Spleen (tissue), 11 donors: ENCODE measurements around the gene PRCD. TPM values are rescaled to one million over a fixed set of nuclear protein-coding genes. Genes with fewer than 3 reads are reported as not detected.

Experiments
- DNase-seq: peaks from one replicate; pipeline ENCODE4 v3.0.0-alpha.2; 2020
- H3K27ac ChIP-seq, 8 donors: fragments of 200-600 bp; sonication (generic) in 7 of 8; 1 replicate in 4 of 8; 2 replicates in 4 of 8; pipeline versions ENCODE4 v1.5.0 to v1.8.0; 2016 to 2021; ENCODE audit warnings: inconsistent platforms in 4 of 8, mild to moderate bottlenecking in 4 of 8, moderate library complexity in 1 of 8
- H3K27me3 ChIP-seq, 7 donors: fragments of 200-600 bp; sonication (generic) in 6 of 7; replicated peaks in 1 of 7; 1 replicate in 4 of 7; 2 replicates in 3 of 7; pipeline versions ENCODE4 v1.5.0 to v1.8.0; 2016 to 2021; ENCODE audit warnings: inconsistent platforms in 3 of 7, mild to moderate bottlenecking in 1 of 7
- H3K36me3 ChIP-seq, 6 donors: fragments of 200-600 bp; sonication (generic) in 5 of 6; 1 replicate in 4 of 6; 2 replicates in 2 of 6; pipeline versions ENCODE4 v1.5.0 to v1.8.0; 2016 to 2021; ENCODE audit warnings: inconsistent platforms in 2 of 6
- H3K4me1 ChIP-seq, 6 donors: fragments of 200-600 bp; sonication (generic) in 5 of 6; 1 replicate in 3 of 6; 2 replicates in 3 of 6; pipeline versions ENCODE4 v1.5.0 to v1.8.0; 2016 to 2021; ENCODE audit warnings: inconsistent platforms in 3 of 6
- H3K4me3 ChIP-seq, 8 donors: fragments of 200-600 bp; sonication (generic) in 7 of 8; 1 replicate in 4 of 8; 2 replicates in 4 of 8; pipeline versions ENCODE4 v1.5.0 to v1.8.0; 2016 to 2021; ENCODE audit warnings: inconsistent platforms in 4 of 8, mild to moderate bottlenecking in 4 of 8, moderate library complexity in 2 of 8
- H3K9me3 ChIP-seq, 8 donors: fragments of 200-600 bp; sonication (generic) in 7 of 8; 1 replicate in 4 of 8; 2 replicates in 4 of 8; pipeline versions ENCODE4 v1.5.0 to v1.8.0; 2016 to 2021; ENCODE audit warnings: inconsistent platforms in 4 of 8
- POLR2A ChIP-seq, 3 donors: fragments of 450-650 bp; IDR thresholded peaks; one replicate each; pipeline ENCODE4 v1.5.1; 2017; ENCODE audit warnings: antibody characterized with exemption in 3 of 3, mild to moderate bottlenecking in 1 of 3
- POLR2AphosphoS5 ChIP-seq, 3 donors: sonication (generic); formaldehyde crosslinking; IDR thresholded peaks; one replicate each; pipeline ENCODE4 v1.5.1; 2017; ENCODE audit warnings: antibody characterized with exemption in 3 of 3
- WGBS, 5 donors: extraction: QIAGEN DNeasy Blood & Tissue Kit in 3 of 5; methylation state at CpG; one replicate each; pipeline versions ENCODE4 v1.1.5 to v1.1.7; 2013 to 2018; 5-methylcytosine and 5-hydroxymethylcytosine counted together
- intact Hi-C: fragments of 100-400 bp; cut with DNase I; formaldehyde crosslinking; loops from one replicate; pipeline ENCODE4 v1.15.0; 2023; ENCODE audit warnings: low total_unique reads
- polyA plus RNA-seq, 3 donors: library from polyadenylated mRNA; stranded (reverse); fragments of 200-250 nt; gene quantifications; one replicate each; pipeline ENCODE4 v1.2.1, GENCODE V29; 2013
- total RNA-seq, 7 donors: library from RNA; depleted of rRNA in 3 of 7; stranded (reverse); fragments of >200 nt in 3 of 7; fragmentation: NEBNext Ultra II Directional in 4 of 7; extraction: Animal tissue kit (Norgen Biotek cat#: 25700) in 4 of 7; gene quantifications; one replicate each; pipeline versions ENCODE4 v1.1.0 to v1.2.1, GENCODE V29; 2016 to 2021
- TF ChIP-seq, protein P1 (sequence below), 11 experiments: fragments of 200-600 bp in 7 of 11; fragments of 450-650 bp in 4 of 11; sonication (generic) in 4 of 11; IDR thresholded peaks in 8 of 11; conservative IDR thresholded peaks in 3 of 11; 1 replicate in 7 of 11; 2 replicates in 4 of 11; pipeline versions ENCODE4 v1.4.0 to v1.8.0; 2016 to 2021; ENCODE audit warnings: antibody characterized with exemption in 11 of 11, inconsistent platforms in 4 of 11, mild to moderate bottlenecking in 1 of 11
- donor health status: healthy with polysubstance abuse.
- donor health status: DM: no; HTN: no; CAD: no; lungs with moderate emphysema.
- donor health status: DM: no; HTN: no; CAD: no.
- donor health status: Bipolar disorder and iron deficiency.
- donor health status: healthy.
- donor health status: DM: no; HTN: no; CAD: no.
- donor health status: DM: yes; HTN: yes; CAD: no.

PRCD gene
- total and polyA plus RNA-seq, 10 donors = 3.5 to 54.1 (median 11.8) TPM

DNA sequence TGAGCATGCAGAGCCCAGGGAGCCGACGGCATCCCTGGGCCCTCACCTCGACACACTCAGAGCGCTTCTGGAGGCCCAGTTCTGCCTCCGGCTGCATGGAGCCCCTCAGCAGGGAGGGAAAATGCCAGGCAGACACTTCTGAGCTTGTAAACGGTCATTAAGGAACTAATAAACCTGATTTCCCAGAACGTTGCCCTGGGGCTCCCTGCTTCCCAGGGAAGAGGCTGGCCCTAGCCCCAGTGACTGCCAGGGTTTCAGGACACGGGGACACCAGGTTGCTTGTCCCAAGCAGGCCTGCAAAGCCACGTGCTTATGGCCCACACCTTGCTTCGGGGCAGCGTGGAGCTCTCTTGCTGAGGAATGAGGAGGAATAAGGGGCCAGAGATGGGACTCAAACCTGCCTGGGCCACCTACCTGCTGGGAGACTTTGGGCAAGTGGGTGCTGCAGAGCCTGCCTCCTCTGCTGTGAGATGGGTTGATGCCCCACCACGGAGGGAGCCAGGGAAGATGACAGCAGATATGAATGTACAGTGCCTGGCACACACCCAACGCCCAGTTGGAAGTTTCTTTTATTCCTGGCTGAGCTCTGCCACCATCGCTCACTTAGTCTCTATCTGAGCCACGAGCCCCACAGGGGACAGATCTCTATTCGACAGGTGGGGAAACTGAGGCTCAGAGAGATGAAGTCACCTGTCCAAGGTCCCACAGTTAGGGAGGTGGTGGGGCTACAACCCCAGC lies 44.0 kb upstream of the PRCD start:
- Histone ChIP-seq H3K36me3 (peaks cover 0 to 33% (median 3%) of the 10 kb centered on the region in 6 donors), H3K4me1 (peaks cover 72 to 100% (median 99%) of the 10 kb centered on the region in 6 donors), H3K27me3 (no peaks in the 10 kb centered on the region), H3K4me3 (no peak overlapping the region), H3K27ac (peak overlapping the region in 7 of 8 donors; percentile 12 to 98 (median 96)), H3K9me3 (no peaks in the 10 kb centered on the region)
- intact Hi-C loops = no loop called here
- no peak for DNase-seq
- TF ChIP-seq, protein P1, sequence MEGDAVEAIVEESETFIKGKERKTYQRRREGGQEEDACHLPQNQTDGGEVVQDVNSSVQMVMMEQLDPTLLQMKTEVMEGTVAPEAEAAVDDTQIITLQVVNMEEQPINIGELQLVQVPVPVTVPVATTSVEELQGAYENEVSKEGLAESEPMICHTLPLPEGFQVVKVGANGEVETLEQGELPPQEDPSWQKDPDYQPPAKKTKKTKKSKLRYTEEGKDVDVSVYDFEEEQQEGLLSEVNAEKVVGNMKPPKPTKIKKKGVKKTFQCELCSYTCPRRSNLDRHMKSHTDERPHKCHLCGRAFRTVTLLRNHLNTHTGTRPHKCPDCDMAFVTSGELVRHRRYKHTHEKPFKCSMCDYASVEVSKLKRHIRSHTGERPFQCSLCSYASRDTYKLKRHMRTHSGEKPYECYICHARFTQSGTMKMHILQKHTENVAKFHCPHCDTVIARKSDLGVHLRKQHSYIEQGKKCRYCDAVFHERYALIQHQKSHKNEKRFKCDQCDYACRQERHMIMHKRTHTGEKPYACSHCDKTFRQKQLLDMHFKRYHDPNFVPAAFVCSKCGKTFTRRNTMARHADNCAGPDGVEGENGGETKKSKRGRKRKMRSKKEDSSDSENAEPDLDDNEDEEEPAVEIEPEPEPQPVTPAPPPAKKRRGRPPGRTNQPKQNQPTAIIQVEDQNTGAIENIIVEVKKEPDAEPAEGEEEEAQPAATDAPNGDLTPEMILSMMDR (IDR thresholded peaks at IDR 0.05 in 8 of 11, conservative IDR thresholded peaks at IDR 0.05 in 3 of 11) = no peak
- TF ChIP-seq POLR2AphosphoS5 (IDR thresholded peaks at IDR 0.05) = peak in 1 of 3 donors; percentile 52
- no peak for TF ChIP-seq POLR2A (IDR thresholded peaks at IDR 0.05)
- WGBS, 5 donors = 75 to 94% (median 87%) methylated on average over 9 to 16 of the region's 16 CpGs

DNA sequence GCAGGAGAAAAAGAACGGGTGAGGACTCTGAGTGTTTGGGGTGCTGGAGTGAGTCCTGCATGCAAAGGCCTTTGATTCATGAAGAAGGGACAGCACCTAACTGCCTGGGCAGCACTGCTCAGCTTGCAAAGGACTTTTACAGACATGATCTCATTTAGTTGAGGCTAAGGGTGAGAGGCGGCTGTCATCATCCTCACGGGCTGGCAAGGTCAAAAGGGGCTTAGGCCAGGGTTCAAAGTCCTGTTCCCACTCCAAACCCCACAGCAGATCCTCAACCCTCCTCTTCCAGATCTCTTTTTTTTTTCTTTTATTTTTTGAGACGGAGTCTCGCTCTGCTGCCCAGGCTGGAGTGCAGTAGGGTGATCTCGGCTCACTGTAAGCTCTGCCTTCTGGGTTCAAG lies 43.4 kb upstream of the PRCD start:
- Histone ChIP-seq H3K27ac (peak overlapping the region in 6 of 8 donors; percentile 19 to 98 (median 96)), H3K9me3 (no peaks in the 10 kb centered on the region), H3K4me1 (peaks cover 67 to 98% (median 94%) of the 10 kb centered on the region in 6 donors), H3K4me3 (no peak overlapping the region), H3K36me3 (peaks cover 0 to 33% (median 3%) of the 10 kb centered on the region in 6 donors), H3K27me3 (no peaks in the 10 kb centered on the region)
- intact Hi-C loops = no loop called here
- TF ChIP-seq, protein P1 (IDR thresholded peaks at IDR 0.05 in 8 of 11, conservative IDR thresholded peaks at IDR 0.05 in 3 of 11) = no peak
- TF ChIP-seq POLR2A (IDR thresholded peaks at IDR 0.05) = no peak
- no peak for TF ChIP-seq POLR2AphosphoS5 (IDR thresholded peaks at IDR 0.05)
- WGBS, 5 donors = 72 to 86% (median 81%) methylated on average over 6 of the region's 6 CpGs
- no peak for DNase-seq

DNA sequence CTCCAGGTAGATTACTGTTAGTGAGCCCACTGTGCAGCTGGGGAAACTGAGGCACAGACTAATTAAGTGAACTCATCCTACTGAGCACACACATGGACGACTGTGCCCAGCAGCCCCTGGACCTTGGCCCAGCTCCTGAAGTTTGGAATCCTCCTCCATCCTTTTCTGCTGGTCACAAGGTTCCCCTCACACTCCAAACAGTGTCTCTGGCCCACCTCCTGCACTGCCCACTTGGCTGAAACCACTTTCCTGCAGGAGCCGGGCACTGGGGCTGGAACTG lies 42.2 kb upstream of the PRCD start:
- Histone ChIP-seq H3K36me3 (peaks cover 0 to 33% (median 3%) of the 10 kb centered on the region in 6 donors), H3K9me3 (no peaks in the 10 kb centered on the region), H3K4me3 (peak overlapping the region in 4 of 8 donors; percentile 7 to 99 (median 96)), H3K27me3 (no peaks in the 10 kb centered on the region), H3K4me1 (peaks cover 62 to 98% (median 94%) of the 10 kb centered on the region in 6 donors), H3K27ac (peak overlapping the region; percentile 79 to 98 (median 93))
- DNase-seq = no peak
- 59 to 79% (median 72%) methylated on average over 2 of the region's 2 CpGs for WGBS, 5 donors
- intact Hi-C loops = no loop called here
- no peak for TF ChIP-seq POLR2A (IDR thresholded peaks at IDR 0.05)

DNA sequence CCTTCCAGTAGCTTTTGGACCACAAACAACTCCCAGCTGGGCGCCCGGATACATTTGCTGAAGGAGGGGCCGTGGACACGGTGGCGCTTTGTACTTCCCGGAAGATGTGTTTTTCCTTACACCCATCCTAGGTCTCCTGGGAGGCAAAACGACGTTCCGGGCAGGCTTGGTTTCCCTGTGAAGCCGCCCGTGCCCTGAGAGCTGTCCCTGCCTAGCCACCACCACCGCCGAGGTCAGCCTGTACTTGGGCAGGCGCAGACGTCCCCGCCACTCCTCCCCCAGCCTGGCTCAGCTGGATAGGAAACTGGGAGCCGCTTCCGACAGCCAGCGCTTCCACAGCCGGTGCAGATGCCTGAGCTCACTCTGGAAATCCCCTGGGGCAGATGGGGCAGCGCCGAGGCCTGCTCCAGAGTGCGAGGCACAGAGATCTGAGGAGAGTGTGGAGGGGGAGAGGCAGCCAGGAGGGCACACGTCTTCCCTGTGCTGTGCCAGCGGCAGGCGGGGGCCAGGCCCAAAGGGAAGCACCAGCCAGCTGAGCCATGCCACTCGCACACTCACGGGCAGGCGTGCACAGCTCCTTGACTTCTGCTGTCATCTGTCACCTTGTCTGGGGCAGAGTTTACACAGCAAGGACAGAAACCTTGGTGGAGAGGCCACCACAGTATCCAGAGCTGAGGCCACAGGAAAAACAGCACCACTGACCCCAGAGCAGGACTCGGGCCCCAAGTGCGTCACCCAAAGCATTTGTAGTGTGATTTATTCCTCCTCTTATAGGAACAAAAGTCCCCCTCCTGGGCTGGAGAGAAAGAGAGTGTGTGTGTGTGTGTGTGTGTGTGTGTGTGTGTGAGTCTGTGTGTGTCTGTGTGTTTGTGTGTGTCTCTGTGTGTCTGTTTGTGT lies 41.6 kb upstream of the PRCD start:
- peak; percentile 89 for DNase-seq
- H3K4me1 ChIP-seq = peaks cover 56 to 98% (median 89%) of the 10 kb centered on the region in 6 donors
- WGBS, 5 donors = 42 to 60% (median 55%) methylated on average over 27 to 31 of the region's 31 CpGs

More for the DNA sequence above, 41.6 kb upstream of the PRCD start:
- TF ChIP-seq POLR2A (IDR thresholded peaks at IDR 0.05) (no peak), POLR2AphosphoS5 (IDR thresholded peaks at IDR 0.05) (peak; percentile 75 to 84 (median 84))
- H3K4me3 ChIP-seq = peak overlapping the region in 6 of 8 donors; percentile 7 to 99 (median 91)
- intact Hi-C loops = no loop called here
- no peaks in the 10 kb centered on the region for H3K27me3 ChIP-seq
- peak overlapping the region; percentile 79 to 98 (median 93) for H3K27ac ChIP-seq
- H3K36me3 ChIP-seq = peaks cover 0 to 33% (median 3%) of the 10 kb centered on the region in 6 donors
- no peaks in the 10 kb centered on the region for H3K9me3 ChIP-seq
